Measurements from ENCODE around the gene TAS2R42. TPM values are rescaled to one million over a fixed set of nuclear protein-coding genes. Genes with fewer than 3 reads are reported as not detected.

Gene TAS2R42, protein sequence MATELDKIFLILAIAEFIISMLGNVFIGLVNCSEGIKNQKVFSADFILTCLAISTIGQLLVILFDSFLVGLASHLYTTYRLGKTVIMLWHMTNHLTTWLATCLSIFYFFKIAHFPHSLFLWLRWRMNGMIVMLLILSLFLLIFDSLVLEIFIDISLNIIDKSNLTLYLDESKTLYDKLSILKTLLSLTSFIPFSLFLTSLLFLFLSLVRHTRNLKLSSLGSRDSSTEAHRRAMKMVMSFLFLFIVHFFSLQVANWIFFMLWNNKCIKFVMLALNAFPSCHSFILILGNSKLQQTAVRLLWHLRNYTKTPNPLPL
- total RNA-seq (not detected), polyA plus RNA-seq (not detected)
- long read RNA-seq, donor 1: 0 reads
- long read RNA-seq, donor 2: 0 reads

DNA sequence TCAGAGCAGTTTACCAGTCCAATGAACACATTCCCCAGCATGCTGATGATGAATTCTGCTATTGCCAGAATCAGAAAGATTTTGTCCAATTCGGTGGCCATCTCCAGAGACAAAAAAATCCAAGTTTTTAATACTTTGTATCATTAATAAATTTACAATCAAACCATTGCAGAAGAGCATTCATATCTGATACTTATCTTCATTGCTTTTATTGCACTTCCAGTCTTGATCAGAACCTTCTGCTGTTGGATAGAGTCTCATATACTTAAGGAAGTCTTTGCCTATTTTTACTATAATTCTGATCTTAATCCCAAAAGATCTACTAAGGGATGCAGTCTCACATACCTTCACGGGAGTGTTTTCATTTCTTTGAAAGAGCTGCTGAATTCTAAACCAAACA lies at the start of gene TAS2R42:
Gene TAS2R42 (minus strand): TSS at position 101 of the 400 bp plus-strand sequence. CDS start 0 bp downstream, at position 101.
- H3K27me3 ChIP-seq (replicated peaks in 1 of 7): no peaks in the 10 kb centered on the region
- H3K4me3 ChIP-seq: no peak within 1 kb of the TSS
- 65 to 89% (median 74%) methylated on average over 2 of the region's 2 CpGs for WGBS, 5 donors
- H3K27ac ChIP-seq: no peak within 1 kb of the TSS
- H3K9me3 ChIP-seq: no peaks in the 10 kb centered on the region
- TF ChIP-seq POLR2A (IDR thresholded peaks at IDR 0.05) (no peak), POLR2AphosphoS5 (IDR thresholded peaks at IDR 0.05) (no peak)
- TF ChIP-seq, protein P1, sequence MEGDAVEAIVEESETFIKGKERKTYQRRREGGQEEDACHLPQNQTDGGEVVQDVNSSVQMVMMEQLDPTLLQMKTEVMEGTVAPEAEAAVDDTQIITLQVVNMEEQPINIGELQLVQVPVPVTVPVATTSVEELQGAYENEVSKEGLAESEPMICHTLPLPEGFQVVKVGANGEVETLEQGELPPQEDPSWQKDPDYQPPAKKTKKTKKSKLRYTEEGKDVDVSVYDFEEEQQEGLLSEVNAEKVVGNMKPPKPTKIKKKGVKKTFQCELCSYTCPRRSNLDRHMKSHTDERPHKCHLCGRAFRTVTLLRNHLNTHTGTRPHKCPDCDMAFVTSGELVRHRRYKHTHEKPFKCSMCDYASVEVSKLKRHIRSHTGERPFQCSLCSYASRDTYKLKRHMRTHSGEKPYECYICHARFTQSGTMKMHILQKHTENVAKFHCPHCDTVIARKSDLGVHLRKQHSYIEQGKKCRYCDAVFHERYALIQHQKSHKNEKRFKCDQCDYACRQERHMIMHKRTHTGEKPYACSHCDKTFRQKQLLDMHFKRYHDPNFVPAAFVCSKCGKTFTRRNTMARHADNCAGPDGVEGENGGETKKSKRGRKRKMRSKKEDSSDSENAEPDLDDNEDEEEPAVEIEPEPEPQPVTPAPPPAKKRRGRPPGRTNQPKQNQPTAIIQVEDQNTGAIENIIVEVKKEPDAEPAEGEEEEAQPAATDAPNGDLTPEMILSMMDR (IDR thresholded peaks at IDR 0.05 in 8 of 11, conservative IDR thresholded peaks at IDR 0.05 in 3 of 11): no peak
- no peaks in the 10 kb centered on the region for H3K36me3 ChIP-seq
- no peak for DNase-seq
- H3K4me1 ChIP-seq: no peaks in the 10 kb centered on the region
- intact Hi-C loops (cut with DNase I; ENCODE audit: low total_unique reads): no loop called here

DNA sequence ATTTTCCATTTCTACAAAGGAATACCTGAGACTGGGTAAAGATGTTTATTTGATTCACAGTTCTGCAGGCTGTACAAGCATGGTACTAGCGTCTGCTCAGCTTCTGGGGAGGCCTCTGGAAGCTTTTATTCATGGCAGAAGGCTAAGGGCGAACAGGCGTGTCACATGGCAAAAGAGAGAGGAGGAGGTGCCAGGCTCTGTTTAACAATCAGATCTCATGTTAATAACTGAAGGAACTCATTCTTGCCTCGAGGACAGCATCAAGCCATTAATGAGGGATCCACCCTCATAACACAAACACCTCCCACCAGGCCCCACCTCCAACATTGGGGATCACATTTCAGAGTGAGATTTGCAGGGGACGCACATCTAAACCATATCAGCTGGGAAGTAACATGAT lies 46.8 kb upstream of the TAS2R42 start:
- H3K27ac ChIP-seq: no peak overlapping the region
- intact Hi-C loops (cut with DNase I; ENCODE audit: low total_unique reads): no loop called here
- TF ChIP-seq, protein P1 (IDR thresholded peaks at IDR 0.05 in 8 of 11, conservative IDR thresholded peaks at IDR 0.05 in 3 of 11): no peak
- TF ChIP-seq POLR2A (IDR thresholded peaks at IDR 0.05) (no peak), POLR2AphosphoS5 (IDR thresholded peaks at IDR 0.05) (no peak)
- no peak overlapping the region for H3K4me3 ChIP-seq
- no peaks in the 10 kb centered on the region for H3K4me1 ChIP-seq
- H3K27me3 ChIP-seq (replicated peaks in 1 of 7): no peaks in the 10 kb centered on the region
- no peaks in the 10 kb centered on the region for H3K9me3 ChIP-seq
- 73 to 92% (median 81%) methylated on average over 5 of the region's 5 CpGs for WGBS, 5 donors
- no peaks in the 10 kb centered on the region for H3K36me3 ChIP-seq
- no peak for DNase-seq

DNA sequence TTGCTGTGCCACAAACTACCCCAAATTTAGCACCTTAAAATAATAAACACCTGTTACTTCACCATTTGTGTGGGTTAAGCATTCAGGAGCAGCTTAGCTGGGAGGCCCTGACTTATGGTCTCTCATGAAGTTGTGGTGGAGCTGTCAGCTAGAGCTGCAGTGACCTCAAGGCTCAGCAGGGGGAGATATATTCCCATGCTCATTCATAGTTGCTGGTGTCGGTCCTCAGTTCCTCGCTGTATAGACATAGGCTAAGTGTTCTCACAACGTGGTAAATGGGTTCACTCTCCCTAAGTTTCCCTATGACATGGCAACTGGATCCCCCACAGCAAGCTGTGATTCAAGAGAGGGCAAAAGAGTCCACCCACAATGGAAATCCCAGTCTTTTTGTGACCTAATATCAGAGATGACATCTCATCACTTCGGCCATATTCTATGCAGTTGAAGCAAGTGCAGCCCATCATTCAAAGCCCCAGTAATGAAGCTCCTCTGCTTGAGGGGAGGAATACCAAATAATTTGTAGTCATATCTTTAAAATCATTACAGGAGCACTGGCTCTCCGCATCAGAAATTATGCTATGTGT lies 41.7 kb upstream of the TAS2R42 start:
- Histone ChIP-seq H3K9me3 (no peaks in the 10 kb centered on the region), H3K27ac (no peak overlapping the region), H3K4me3 (no peak overlapping the region), H3K36me3 (no peaks in the 10 kb centered on the region), H3K27me3 (replicated peaks in 1 of 7) (no peaks in the 10 kb centered on the region), H3K4me1 (no peaks in the 10 kb centered on the region)
- TF ChIP-seq POLR2AphosphoS5 (IDR thresholded peaks at IDR 0.05): no peak
- TF ChIP-seq, protein P1 (IDR thresholded peaks at IDR 0.05 in 8 of 11, conservative IDR thresholded peaks at IDR 0.05 in 3 of 11): peak in 9 of 11 experiments; percentile 12 to 64 (median 43)
- 51 to 69% (median 55%) methylated on average over 4 to 5 of the region's 5 CpGs for WGBS, 5 donors
- DNase-seq: no peak
- intact Hi-C loops (cut with DNase I; ENCODE audit: low total_unique reads): loop anchor here (5.0 kb wide), 1 partner anchor 259 kb away; no protein-coding TSS in a partner anchor

DNA sequence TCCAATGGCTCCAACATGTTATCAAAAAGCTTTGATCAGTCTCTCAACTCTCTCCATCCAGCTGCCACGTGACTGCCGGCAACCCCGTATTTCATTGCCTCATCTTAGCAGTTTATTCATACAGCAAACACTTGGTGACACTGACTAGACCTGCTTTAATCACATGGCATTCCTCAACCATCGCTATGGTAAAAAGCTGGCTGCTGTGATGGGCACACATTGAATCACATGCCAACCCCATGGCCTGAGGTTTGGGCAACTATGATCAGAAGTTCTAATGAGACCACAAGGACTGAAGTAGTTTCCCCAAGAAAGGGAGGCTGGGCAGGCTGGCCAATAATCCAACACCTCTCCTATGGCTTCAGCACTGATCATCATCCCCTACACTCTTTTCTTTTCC lies 40.6 kb upstream of the TAS2R42 start:
- no peak for DNase-seq
- intact Hi-C loops (cut with DNase I; ENCODE audit: low total_unique reads): loop anchor here (5.0 kb wide), 1 partner anchor 260 kb away; no protein-coding TSS in a partner anchor
- Histone ChIP-seq H3K27me3 (replicated peaks in 1 of 7) (no peaks in the 10 kb centered on the region), H3K27ac (no peak overlapping the region), H3K9me3 (peaks cover 0 to 7% (median 0%) of the 10 kb centered on the region in 8 donors), H3K36me3 (no peaks in the 10 kb centered on the region), H3K4me1 (no peaks in the 10 kb centered on the region), H3K4me3 (no peak overlapping the region)
- TF ChIP-seq POLR2A (IDR thresholded peaks at IDR 0.05) (no peak), POLR2AphosphoS5 (IDR thresholded peaks at IDR 0.05) (no peak)
- TF ChIP-seq, protein P1 (IDR thresholded peaks at IDR 0.05 in 8 of 11, conservative IDR thresholded peaks at IDR 0.05 in 3 of 11): no peak
- WGBS, 5 donors: 89 to 97% (median 92%) methylated on average over 4 of the region's 4 CpGs

Data from spleen (tissue), 13 donors.